Measurements from ENCODE around the gene SPRTN.

DNA sequence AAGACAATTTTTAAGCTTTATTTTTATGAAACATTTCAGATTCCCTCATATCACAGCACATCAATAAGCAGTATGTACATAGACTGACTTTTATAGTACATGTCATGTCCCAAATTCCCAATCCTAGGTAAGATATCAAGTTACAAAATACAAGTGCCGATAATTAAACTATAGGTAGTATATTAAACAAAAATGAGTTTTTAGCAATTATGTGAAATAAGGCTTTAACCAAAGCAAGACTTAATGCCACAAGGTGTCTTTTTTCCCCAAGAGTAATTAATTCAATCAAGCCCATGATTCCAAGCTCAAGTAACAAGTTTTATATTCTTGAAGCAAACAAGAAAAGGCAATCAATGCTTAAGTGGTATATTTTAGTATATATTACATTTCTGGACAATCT is 5.3 kb upstream of the SPRTN start:
- TF ChIP-seq POLR2A (IDR thresholded peaks at IDR 0.05) (no peak), POLR2AphosphoS5 (IDR thresholded peaks at IDR 0.05; ENCODE audit: insufficient read depth in 1 of 2, low read depth in 1 of 2) (no peak)
- TF ChIP-seq, protein P1, sequence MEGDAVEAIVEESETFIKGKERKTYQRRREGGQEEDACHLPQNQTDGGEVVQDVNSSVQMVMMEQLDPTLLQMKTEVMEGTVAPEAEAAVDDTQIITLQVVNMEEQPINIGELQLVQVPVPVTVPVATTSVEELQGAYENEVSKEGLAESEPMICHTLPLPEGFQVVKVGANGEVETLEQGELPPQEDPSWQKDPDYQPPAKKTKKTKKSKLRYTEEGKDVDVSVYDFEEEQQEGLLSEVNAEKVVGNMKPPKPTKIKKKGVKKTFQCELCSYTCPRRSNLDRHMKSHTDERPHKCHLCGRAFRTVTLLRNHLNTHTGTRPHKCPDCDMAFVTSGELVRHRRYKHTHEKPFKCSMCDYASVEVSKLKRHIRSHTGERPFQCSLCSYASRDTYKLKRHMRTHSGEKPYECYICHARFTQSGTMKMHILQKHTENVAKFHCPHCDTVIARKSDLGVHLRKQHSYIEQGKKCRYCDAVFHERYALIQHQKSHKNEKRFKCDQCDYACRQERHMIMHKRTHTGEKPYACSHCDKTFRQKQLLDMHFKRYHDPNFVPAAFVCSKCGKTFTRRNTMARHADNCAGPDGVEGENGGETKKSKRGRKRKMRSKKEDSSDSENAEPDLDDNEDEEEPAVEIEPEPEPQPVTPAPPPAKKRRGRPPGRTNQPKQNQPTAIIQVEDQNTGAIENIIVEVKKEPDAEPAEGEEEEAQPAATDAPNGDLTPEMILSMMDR (IDR thresholded peaks at IDR 0.05): no peak
